HG03066 (cell line): ENCODE data around the gene TRMT5.

Source experiments
- ATAC-seq: cut with Tn5 transposase; IDR thresholded peaks from one replicate; pipeline ENCODE4 v1.9.1; 2021; ENCODE audit warnings: low read depth; ENCODE audit not compliant: unreplicated experiment

Gene TRMT5

DNA sequence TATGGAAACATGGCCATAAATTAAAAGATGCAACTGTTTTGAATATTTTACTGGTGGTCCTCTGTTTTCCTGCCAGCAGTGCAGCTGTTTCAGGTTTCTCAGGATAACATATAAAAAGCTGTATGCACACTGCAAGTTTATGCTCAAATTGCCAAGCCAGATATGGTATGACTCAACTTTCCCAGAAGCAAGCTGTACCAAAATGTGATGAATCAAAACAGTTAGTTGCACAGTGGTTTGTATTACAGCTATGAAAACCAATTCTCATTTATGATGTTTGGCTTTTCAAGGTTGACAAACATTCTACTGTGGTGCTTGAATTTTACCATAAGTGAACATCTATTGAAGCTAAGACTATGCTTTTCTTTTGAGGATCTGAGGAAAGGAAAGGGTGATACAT, 15.5 kb downstream of the TRMT5 start:
- ATAC-seq = no peak

DNA sequence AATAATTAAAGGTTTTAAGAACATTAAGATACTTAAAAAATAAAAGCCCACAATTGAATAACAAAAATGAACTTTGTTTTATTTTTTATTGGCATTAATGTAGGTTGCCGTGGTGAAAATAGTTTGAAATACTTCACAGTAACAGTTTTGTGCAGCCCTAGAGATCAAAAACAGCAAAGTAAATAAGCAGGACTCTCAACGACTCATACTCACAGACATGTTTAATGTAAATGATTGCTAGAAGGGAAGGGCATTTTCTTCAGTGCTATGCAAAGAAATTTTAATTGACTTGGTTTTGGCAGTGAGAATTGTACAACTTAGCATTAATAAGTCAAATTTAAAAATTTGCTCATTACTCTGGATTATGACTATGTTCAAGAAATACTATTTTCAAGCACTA, 16.0 kb downstream of the TRMT5 start:
- ATAC-seq = no peak

DNA sequence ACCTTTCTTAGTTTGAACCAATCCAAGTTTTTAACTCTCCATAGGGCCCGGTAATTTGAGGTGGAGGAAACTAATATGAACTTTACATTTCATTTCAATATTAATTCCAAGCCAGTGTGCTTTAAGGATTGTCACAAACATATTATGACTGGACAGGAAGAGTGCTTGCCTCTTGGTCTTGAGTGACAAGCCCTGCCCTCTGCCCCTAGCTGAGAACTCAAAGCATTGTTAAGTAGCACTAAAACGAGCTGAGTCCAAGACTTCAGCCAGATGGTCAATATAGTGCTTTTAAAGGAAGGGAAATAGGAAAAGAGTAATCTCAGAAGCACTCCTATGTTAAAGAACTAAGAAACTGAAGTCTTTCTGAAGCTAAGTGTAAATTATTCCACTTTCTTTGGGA, 17.1 kb downstream of the TRMT5 start:
- ATAC-seq = no peak

DNA sequence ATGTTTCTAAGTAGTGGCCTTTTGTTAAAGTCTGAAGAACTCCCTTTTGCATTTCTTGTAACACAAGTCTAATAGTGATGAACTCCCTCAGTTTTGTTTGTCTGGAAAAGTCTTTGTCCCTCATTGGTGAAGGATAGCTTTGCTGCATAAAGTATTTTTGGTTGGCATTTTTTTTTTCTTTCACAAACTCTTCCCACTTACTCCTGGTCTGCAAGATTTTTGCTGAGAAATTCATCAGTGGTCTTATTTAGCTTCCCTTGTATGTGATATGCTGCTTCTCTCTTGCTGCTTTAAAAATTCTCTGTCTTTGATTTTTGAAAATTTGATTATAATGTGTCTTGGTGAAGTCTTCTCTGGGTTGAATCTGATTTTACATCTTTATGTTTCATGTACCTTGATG, 22.7 kb downstream of the TRMT5 start:
- ATAC-seq = no peak

DNA sequence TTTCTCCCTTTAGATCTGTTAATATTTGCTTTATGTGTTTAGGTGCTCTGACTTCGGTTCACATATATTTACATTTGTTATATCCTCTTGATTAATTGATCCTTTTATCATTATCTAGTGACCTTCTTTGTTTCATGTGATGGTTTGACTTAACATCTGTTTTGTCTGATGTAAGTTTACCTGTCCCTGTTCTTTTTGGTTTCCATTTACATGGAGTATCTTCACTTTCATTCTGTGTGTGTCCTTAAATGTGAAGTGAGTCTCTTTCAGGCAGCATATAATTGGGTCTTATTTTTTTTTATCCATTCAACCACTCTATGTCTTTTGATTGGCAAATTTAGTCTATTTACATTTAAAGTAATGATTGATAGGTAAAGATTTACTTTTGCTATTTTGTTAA, 24.2 kb downstream of the TRMT5 start:
- ATAC-seq = no peak

DNA sequence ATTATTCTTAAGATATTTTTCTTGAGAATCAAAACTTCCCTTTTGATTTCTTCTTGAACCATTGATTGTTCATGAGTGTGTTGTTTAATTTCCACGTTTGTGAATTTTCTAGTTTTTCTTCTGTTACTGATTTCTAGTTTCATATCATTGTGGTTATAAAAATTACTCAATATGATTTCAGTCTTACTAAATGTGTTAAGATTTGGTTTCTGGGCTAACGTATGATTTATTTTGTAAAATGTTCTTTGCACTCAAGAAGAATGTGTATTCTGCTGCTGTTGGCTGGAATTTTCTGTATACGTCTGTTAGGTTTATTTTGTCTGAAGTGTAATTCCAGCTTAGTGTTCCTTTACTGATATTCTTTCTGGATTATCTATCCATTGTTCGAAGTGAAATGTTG, 24.7 kb downstream of the TRMT5 start:
- ATAC-seq = no peak

DNA sequence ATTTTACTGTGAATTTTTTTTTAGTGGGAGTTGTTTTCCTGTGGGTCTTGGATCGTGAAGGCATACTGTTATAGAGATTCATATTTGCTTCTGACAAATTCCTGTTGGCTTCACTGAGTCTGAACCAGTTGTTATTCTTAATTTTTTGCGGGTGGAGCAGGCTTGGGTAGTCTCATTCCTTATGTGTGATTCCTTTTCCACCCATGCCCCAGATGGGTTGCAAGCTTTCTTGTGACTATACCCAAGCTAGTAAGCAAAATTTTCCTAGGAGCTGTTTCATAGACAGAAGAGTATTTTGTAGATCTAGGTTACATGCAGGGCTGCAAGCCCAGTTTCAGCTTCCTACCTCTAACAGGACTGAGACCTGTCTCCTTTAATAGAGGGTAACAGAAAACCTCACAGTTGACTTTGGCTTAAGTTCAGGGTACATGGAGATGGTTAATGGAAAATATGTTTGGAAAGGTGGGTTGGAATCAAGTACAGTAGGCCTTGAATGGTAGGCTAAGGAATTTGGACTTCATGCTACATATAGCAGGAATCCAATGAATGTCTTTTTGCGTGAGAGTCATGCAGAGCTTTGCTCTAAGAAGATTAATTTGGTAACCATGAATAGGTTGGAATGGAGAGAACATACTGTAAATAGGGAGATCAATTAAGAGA, 29.0 kb downstream of the TRMT5 start:
- ATAC-seq = no peak

DNA sequence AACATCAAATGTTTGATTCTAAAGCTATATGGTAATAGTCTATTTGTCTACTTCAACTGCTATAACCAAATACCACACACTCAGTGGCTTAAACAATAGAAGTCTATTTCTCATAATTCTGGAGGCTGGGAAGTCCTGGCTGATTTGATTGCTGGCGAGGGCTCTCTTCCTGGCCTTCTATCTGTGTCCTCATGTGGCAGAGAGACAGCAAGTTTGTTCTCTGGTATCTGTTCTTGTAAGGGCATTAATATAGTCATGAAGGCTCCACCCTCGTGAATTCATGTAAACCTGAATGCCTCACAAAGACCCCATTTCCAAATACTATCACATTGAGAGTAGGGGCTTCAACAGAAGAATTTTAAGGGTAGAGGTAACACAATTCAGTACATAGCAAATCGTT, 34.1 kb downstream of the TRMT5 start:
- no peak for ATAC-seq

DNA sequence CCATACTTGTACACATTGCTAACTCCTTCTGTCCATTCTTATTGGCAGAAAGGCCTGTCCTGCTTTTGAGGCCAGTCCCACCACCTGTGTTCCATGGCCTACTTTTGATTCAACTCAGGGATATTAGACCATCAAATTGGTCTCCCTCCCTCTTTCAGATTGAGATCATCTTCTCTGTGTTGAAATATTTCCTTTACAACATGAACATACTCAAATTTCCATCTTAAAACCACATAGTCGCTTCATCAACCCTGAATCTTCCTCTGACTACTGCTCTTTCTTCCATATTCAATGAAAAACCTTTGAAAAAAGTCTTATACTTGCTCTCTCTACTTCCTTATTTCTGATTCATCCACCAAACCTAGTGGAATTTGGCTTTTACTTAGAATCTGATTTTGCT, 34.9 kb downstream of the TRMT5 start:
- no peak for ATAC-seq

DNA sequence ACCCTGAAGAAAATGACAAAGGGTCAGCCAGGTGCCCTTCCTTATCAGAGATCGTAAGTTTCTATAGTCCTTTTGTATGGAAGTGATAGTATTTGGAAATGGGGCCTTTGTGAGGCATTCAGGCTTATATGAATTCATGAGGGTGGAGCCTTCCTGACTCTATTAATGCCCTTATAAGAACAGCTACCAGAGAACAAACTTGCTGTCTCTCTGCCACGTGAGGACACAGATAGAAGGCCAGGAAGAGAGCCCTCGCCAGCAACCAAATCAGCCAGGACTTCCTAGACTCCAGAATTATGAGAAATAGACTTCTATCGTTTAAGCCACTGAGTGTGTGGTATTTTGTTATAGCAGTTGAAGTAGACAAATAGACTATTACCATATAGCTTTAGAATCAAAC, 36.7 kb downstream of the TRMT5 start:
- no peak for ATAC-seq

DNA sequence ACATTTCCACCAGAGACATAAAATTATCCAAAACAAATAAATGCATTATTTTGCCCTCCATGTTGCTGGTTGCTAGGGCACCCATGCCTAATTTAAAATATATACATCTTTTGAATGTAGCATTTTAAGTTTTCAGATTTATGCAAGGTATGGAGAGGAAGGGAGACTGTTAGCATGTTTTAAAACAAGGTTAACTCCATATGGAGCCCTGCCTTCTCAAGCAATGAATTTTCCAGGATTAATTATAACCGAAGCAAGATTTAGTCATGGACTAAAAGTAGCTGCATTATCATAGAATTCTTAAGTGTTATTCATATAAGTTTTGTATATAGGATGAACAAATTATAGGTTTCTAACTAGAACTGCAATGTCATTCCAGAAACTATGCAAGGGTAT, 37.2 kb downstream of the TRMT5 start:
- ATAC-seq = no peak

DNA sequence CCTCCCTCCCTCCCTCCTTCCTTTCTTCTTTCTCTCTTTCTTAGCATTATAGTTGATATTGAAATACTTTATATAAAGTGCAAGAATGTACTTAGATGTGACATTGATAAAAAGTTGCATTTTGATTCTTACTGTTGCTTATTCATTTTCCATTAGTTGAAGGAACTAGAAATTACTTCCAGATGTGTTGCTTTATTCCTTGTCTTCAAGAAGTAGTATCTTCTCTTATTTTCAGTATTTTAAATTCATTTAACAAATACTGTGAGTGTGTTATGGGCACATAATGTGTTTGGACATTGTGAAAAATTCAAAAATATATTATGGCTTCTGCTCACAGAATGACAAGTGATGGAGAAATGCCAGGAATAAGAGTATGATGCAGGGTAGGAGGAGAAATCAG, 45.6 kb downstream of the TRMT5 start:
- ATAC-seq = no peak

DNA sequence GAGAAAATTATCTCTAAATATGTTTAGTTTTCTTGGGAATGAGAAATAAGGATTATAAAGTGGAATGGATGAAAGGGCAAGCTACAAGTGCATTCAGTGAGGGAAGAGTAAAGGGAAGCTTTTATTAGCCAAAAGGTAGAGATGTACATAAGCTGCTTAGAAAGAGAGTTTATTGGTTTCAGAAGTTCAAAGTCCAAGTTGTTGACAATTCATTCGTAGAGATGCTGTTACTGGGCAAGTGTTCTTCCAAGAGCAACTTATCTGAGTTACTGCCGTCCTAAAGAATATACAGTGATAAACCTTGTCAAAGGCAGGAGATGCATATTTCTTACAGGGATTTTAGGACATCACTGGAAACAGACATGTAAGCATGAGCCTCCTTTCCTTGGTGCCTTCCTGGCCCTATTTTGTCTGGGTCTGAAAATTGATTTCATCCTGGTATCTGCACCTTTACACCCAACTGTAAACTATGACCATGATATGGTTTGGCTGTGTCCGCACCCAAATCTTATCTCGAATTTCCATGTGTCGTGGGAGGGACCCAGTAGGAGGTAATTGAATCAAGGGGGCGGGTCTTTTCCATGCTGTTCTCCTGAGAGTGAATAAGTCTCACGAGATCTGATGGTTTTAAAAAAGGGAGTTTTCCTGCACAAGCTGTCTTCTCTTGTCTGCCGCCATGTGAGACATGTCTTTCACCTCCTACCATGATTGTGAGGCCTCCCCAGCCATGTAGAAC, 46.8 kb downstream of the TRMT5 start:
- no peak for ATAC-seq

DNA sequence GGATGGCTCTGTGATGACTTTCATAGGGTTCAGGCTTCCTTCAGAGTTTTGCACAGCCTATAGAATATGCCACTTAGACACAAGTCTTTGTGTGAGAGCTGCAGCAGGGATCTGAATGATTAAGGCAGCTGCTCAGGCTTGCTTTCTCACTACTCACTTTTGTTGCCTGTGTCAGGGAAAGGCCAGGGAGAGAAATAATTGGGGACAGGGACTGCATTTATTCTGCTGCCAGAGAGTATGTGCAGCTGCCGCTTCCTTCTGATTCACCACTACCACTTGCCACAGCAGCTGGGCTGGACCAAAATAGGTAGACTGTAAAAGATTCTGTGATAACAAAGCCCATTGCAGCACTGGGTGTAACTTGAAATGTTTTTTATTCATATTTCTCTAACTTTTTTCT, 49.7 kb downstream of the TRMT5 start:
- ATAC-seq = no peak

DNA sequence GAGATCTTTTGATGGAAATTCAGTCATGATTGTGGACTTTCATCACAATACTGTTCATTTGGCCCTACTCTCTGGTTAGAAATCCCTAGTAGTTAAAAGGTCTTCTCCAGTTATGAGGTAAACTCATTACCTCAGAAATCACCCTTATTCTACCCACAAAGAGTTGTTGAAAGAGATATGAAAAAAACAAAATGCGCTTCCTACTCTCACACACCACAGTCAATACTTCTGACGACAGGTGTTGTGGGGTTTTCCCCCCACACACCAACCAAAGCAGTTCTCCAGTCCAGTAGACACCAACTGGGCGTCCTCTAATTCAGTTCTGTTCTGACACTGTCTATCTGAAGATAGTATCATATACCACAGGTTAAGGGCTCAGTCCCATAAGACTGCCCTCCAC, 54.9 kb downstream of the TRMT5 start:
- ATAC-seq = peak; percentile 89

DNA sequence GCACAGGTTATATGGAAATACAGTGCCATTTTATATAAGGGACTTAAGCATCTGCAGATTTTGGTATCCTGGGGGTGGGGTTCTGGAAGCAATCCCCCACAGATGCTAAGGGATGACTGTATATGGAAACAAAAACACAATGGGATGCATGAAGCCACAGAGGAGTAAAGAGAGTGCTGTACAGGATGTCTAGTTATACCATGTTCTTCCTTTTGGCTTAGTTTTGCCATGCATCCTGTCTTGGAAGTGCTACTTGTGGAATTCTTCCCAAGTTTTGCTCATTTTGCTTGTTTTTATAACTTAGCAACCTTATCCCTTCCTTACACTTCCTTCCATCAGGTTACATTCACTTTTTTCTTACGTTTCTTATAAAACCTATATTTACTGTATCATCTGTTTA, 55.6 kb downstream of the TRMT5 start:
- ATAC-seq = no peak

DNA sequence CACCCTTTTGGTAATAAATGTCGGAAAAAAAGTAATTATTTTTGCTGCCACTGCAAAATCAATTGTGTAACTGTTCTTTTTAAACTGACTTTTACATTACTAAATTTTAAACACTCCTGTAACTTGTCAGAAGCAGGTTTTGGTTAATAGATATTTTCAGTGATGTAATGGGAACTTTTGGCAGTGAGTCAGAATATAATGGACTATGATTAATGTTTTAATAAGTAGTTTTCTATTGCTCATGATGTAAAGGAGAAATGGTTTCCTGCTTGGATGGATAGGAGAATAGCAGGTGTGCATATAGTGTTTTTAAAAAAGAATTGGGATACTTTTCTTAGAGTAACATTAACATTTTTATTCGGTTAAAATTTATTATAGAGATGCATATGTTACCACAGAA, 58.8 kb downstream of the TRMT5 start:
- ATAC-seq = no peak
